Trophoblast cell (in vitro differentiated cells and primary cell): ENCODE measurements around the gene WDR37.

ENCODE experiments used
- DNase-seq, 2 donors: peaks; one replicate each; pipeline ENCODE4 v3.0.0-alpha.2; 2016
- H2AFZ ChIP-seq: 2 replicates; pipeline ENCODE4 v1.6.1; 2013; ENCODE audit warnings: low read length, moderate library complexity, mild to moderate bottlenecking; ENCODE audit not compliant: insufficient read depth, poor library complexity
- H2AK5ac ChIP-seq: 2 replicates; pipeline ENCODE4 v1.6.1; 2013; ENCODE audit warnings: mild to moderate bottlenecking, low read length
- H2BK120ac ChIP-seq: 2 replicates; pipeline ENCODE4 v1.6.1; 2013; ENCODE audit warnings: low read length, mild to moderate bottlenecking, moderate library complexity; ENCODE audit not compliant: insufficient read depth, poor library complexity
- H2BK12ac ChIP-seq: 2 replicates; pipeline ENCODE4 v1.6.1; 2013; ENCODE audit warnings: mild to moderate bottlenecking, low read length, moderate library complexity
- H2BK5ac ChIP-seq: 2 replicates; pipeline ENCODE4 v1.6.1; 2013; ENCODE audit warnings: low read length, low read depth, moderate library complexity, mild to moderate bottlenecking; ENCODE audit not compliant: poor library complexity
- H3K14ac ChIP-seq: 2 replicates; pipeline ENCODE4 v1.6.1; 2013; ENCODE audit warnings: mild to moderate bottlenecking, low read length
- H3K18ac ChIP-seq: 2 replicates; pipeline ENCODE4 v1.6.1; 2013; ENCODE audit warnings: mild to moderate bottlenecking, low read length
- H3K23ac ChIP-seq: 2 replicates; pipeline ENCODE4 v1.6.1; 2013; ENCODE audit warnings: low read length
- H3K27ac ChIP-seq: 2 replicates; pipeline ENCODE4 v1.5.1; 2013; ENCODE audit warnings: low read depth, mild to moderate bottlenecking, inconsistent platforms, low read length, moderate library complexity
- H3K27me3 ChIP-seq: 2 replicates; pipeline ENCODE4 v1.6.1; 2013; ENCODE audit warnings: inconsistent platforms, mild to moderate bottlenecking, low read length, moderate library complexity; ENCODE audit not compliant: insufficient read depth
- H3K36me3 ChIP-seq, 2 experiments: 1 replicate in 1 of 2; 2 replicates in 1 of 2; pipeline ENCODE4 v1.6.1; 2013; ENCODE audit warnings: low read length in 2 of 2, mild to moderate bottlenecking in 2 of 2, moderate library complexity in 1 of 2; ENCODE audit not compliant: insufficient read depth in 2 of 2, control insufficient read depth in 1 of 2
- H3K4ac ChIP-seq: 2 replicates; pipeline ENCODE4 v1.6.1; 2013; ENCODE audit warnings: low read depth, mild to moderate bottlenecking, low read length, moderate library complexity
- H3K4me1 ChIP-seq, 2 experiments: 1 replicate in 1 of 2; 2 replicates in 1 of 2; pipeline ENCODE4 v1.6.1; 2013; ENCODE audit warnings: low read length in 2 of 2, mild to moderate bottlenecking in 2 of 2, moderate library complexity in 1 of 2; ENCODE audit not compliant: insufficient read depth in 2 of 2, control insufficient read depth in 1 of 2
- H3K4me2 ChIP-seq: 2 replicates; pipeline ENCODE4 v1.6.1; 2013; ENCODE audit warnings: inconsistent platforms, mild to moderate bottlenecking, low read length, moderate library complexity
- H3K4me3 ChIP-seq: 2 replicates; pipeline ENCODE4 v1.5.1; 2013; ENCODE audit warnings: mild to moderate bottlenecking, low read depth, low read length, inconsistent platforms
- H3K79me1 ChIP-seq: one replicate; pipeline ENCODE4 v1.6.1; 2013; ENCODE audit warnings: low read length
- H3K79me2 ChIP-seq: 2 replicates; pipeline ENCODE4 v1.6.1; 2013; ENCODE audit warnings: low read length, mild to moderate bottlenecking; ENCODE audit not compliant: control insufficient read depth, insufficient read depth, poor library complexity
- H3K9ac ChIP-seq: 2 replicates; pipeline ENCODE4 v1.6.1; 2013; ENCODE audit warnings: mild to moderate bottlenecking, low read length
- H3K9me3 ChIP-seq: 2 replicates; pipeline ENCODE4 v1.6.1; 2013; ENCODE audit warnings: low read depth, mild to moderate bottlenecking, control low read depth, inconsistent platforms, low read length; ENCODE audit not compliant: insufficient read depth
- H4K12ac ChIP-seq: 2 replicates; pipeline ENCODE4 v1.6.1; 2013; ENCODE audit warnings: low read depth, mild to moderate bottlenecking, low read length, moderate library complexity
- H4K8ac ChIP-seq: 2 replicates; pipeline ENCODE4 v1.6.1; 2013; ENCODE audit warnings: low read depth, mild to moderate bottlenecking, low read length, moderate library complexity
- H4K91ac ChIP-seq: one replicate; pipeline ENCODE4 v1.6.1; 2013; ENCODE audit warnings: low read depth, mild to moderate bottlenecking, low read length, moderate library complexity
- WGBS: extraction: QIAGEN DNeasy Blood & Tissue Kit; methylation state at CpG from one replicate; pipeline ENCODE4 v1.1.7; 2013; ENCODE audit warnings: missing lambda C conversion rate; ENCODE audit not compliant: insufficient read length, insufficient coverage; ENCODE audit errors: extremely low coverage; 5-methylcytosine and 5-hydroxymethylcytosine counted together

Gene WDR37

DNA sequence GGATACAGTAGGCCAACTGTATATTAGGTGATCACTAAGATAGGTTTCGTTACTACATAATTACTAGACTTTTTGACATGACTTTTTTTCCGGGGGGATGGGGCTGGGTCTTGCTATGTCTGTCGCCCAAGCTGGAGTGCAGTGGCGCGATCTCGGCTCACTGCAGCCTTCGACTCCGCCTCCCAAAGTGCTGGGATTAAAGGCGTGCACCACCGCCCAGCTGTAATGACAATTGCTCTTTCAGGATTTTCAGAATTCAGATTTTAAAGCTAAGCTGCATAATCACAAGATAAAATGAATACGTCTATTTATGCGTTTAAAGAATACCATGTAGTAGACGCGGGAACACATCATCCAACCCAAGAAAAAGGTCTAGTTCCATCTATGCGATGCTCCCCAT is 8.2 kb upstream of the WDR37 start:
- Histone ChIP-seq H3K9me3 (no peaks in the 10 kb centered on the region), H4K91ac (peak overlapping the region; percentile 95), H3K27me3 (no peaks in the 10 kb centered on the region), H3K27ac (peak overlapping the region; percentile 99), H3K79me2 (peaks cover 25% of the 10 kb centered on the region), H4K12ac (no peak overlapping the region), H2BK120ac (no peak overlapping the region), H3K79me1 (peaks cover 17% of the 10 kb centered on the region), H2BK5ac (peak overlapping the region; percentile 94), H3K36me3 (peaks cover 9 to 21% of the 10 kb centered on the region in 2 experiments), H2AK5ac (peak overlapping the region; percentile 8), H3K9ac (peak overlapping the region; percentile 90), H3K14ac (peak overlapping the region; percentile 72), H3K4me2 (peak overlapping the region; percentile 79), H3K4me3 (peak overlapping the region; percentile 97), H2AFZ (peak overlapping the region; percentile 69), H3K4ac (peak overlapping the region; percentile 28), H4K8ac (peak overlapping the region; percentile 96), H3K4me1 (peaks cover 5 to 20% of the 10 kb centered on the region in 2 experiments), H2BK12ac (no peak overlapping the region), H3K18ac (peak overlapping the region; percentile 98), H3K23ac (no peak overlapping the region)
- DNase-seq: no peak
- no CpG with 5 or more reads among the region's 15 CpGs for WGBS

- Histone ChIP-seq H3K27me3 (no peaks in the 10 kb centered on the region), H3K4ac (peak overlapping the region; percentile 28), H3K4me1 (peaks cover 5 to 20% of the 10 kb centered on the region in 2 experiments), H3K4me3 (peak overlapping the region; percentile 97), H2AFZ (peak overlapping the region; percentile 69), H3K23ac (peak overlapping the region; percentile 96), H3K9ac (peak overlapping the region; percentile 90), H2AK5ac (peak overlapping the region; percentile 8), H4K8ac (peak overlapping the region; percentile 96), H2BK120ac (peak overlapping the region; percentile 89), H4K12ac (peak overlapping the region; percentile 75), H3K79me2 (peaks cover 25% of the 10 kb centered on the region), H2BK5ac (peak overlapping the region; percentile 94), H3K79me1 (peaks cover 17% of the 10 kb centered on the region), H3K4me2 (peak overlapping the region; percentile 79), H3K27ac (peak overlapping the region; percentile 99), H3K14ac (peak overlapping the region; percentile 72), H2BK12ac (peak overlapping the region; percentile 51), H4K91ac (peak overlapping the region; percentile 95), H3K18ac (peak overlapping the region; percentile 98), H3K36me3 (peaks cover 8 to 20% of the 10 kb centered on the region in 2 experiments), H3K9me3 (no peaks in the 10 kb centered on the region)
- peak; percentile 30 to 62 for DNase-seq
- no CpG with 5 or more reads among the region's 37 CpGs for WGBS
These were observed 7.8 kb upstream of the WDR37 start for GRCh38 chr10:1048349-1048731.

DNA sequence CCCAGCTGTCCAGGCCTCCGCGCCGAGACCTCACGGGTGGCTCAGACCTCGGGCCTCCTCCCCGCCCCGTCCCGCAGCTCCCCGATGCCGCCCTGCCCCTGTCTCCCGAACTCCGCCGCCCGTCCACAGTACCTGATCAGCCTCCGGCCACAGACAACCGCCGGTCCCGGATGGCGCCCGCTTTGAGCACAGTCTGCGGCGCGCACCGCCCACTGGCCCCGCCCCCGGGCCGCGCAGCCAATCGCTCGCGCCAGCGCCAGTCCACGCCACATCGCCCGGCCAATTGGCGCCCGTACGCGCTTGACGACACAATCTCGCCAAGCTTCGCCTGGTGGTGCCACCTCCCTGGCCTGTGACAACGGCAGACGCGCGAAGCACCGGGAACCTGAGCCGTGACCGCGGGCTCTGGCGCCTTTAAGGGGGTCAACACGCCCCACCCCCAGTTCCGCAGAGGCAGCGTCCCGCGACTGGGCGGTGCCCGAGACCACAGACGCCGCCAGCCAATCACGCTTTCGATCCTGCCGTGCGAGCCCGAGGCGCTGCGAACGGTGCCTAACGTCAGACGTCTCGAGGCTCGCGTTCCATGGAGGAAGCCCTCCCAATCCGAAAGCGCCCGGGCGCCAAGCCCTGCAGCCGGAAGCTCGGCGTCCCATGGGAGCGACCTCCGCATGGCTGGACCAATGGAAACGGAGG is 7.3 kb upstream of the WDR37 start, which contains the start of gene IDI1:
Gene IDI1 (minus strand): TSS at position 388 of the 693 bp plus-strand sequence. CDS start 116 bp downstream, at position 272.
- peaks cover 8 to 18% of the 10 kb centered on the region in 2 experiments for H3K36me3 ChIP-seq
- H2AK5ac ChIP-seq: peak within 1 kb of the TSS; percentile 8
- H2AFZ ChIP-seq: peak within 1 kb of the TSS; percentile 69
- H3K23ac ChIP-seq: peak within 1 kb of the TSS; percentile 96
- H3K79me2 ChIP-seq: peaks cover 25% of the 10 kb centered on the region
- peak within 1 kb of the TSS; percentile 51 for H2BK12ac ChIP-seq
- H3K4me2 ChIP-seq: peak within 1 kb of the TSS; percentile 79
- H2BK5ac ChIP-seq: peak within 1 kb of the TSS; percentile 96
- peak within 1 kb of the TSS; percentile 97 for H3K4me3 ChIP-seq
- DNase-seq: peak; percentile 98
- WGBS: no CpG with 5 or more reads among the region's 83 CpGs
- peak within 1 kb of the TSS; percentile 98 for H3K18ac ChIP-seq
- H3K4me1 ChIP-seq: peaks cover 5 to 20% of the 10 kb centered on the region in 2 experiments
- H3K79me1 ChIP-seq: peaks cover 17% of the 10 kb centered on the region
- H3K9ac ChIP-seq: peak within 1 kb of the TSS; percentile 90
- no peaks in the 10 kb centered on the region for H3K27me3 ChIP-seq
- H3K4ac ChIP-seq: peak within 1 kb of the TSS; percentile 39
- peak within 1 kb of the TSS; percentile 81 for H3K14ac ChIP-seq
- H4K91ac ChIP-seq: peak within 1 kb of the TSS; percentile 95
- peak within 1 kb of the TSS; percentile 96 for H4K8ac ChIP-seq
- peak within 1 kb of the TSS; percentile 99 for H3K27ac ChIP-seq
- peak within 1 kb of the TSS; percentile 75 for H4K12ac ChIP-seq
- H2BK120ac ChIP-seq: peak within 1 kb of the TSS; percentile 90
- no peaks in the 10 kb centered on the region for H3K9me3 ChIP-seq

GRCh38 chr10:1049425-1049958 is 6.7 kb upstream of the WDR37 start:
- peaks cover 21% of the 10 kb centered on the region for H3K79me2 ChIP-seq
- WGBS: no CpG with 5 or more reads among the region's 34 CpGs
- peak overlapping the region; percentile 82 for H3K9ac ChIP-seq
- peaks cover 5 to 18% of the 10 kb centered on the region in 2 experiments for H3K4me1 ChIP-seq
- DNase-seq: peak; percentile 80 to 85
- H3K9me3 ChIP-seq: no peaks in the 10 kb centered on the region
- H2BK120ac ChIP-seq: peak overlapping the region; percentile 90
- peak overlapping the region; percentile 68 for H4K8ac ChIP-seq
- no peak overlapping the region for H3K23ac ChIP-seq
- peak overlapping the region; percentile 47 for H2AFZ ChIP-seq
- peak overlapping the region; percentile 99 for H3K27ac ChIP-seq
- peak overlapping the region; percentile 3 for H2AK5ac ChIP-seq
- peak overlapping the region; percentile 33 for H4K91ac ChIP-seq
- H2BK5ac ChIP-seq: peak overlapping the region; percentile 64
- H2BK12ac ChIP-seq: no peak overlapping the region
- H3K4me3 ChIP-seq: peak overlapping the region; percentile 83
- peak overlapping the region; percentile 62 for H4K12ac ChIP-seq
- peak overlapping the region; percentile 81 for H3K14ac ChIP-seq
- peak overlapping the region; percentile 39 for H3K4ac ChIP-seq
- peaks cover 17% of the 10 kb centered on the region for H3K79me1 ChIP-seq
- H3K27me3 ChIP-seq: no peaks in the 10 kb centered on the region
- peaks cover 6 to 13% of the 10 kb centered on the region in 2 experiments for H3K36me3 ChIP-seq
- peak overlapping the region; percentile 23 for H3K18ac ChIP-seq
- peak overlapping the region; percentile 49 for H3K4me2 ChIP-seq
